Epithelial cell of esophagus (primary cell): ENCODE measurements around the gene FRMPD1.

Source experiments
- DNase-seq: peaks from one replicate; pipeline ENCODE4 v3.0.0; 2010; ENCODE audit warnings: low read depth
- H3K4me3 ChIP-seq: 2 replicates; pipeline ENCODE4 v1.5.1; 2011; ENCODE audit warnings: mild to moderate bottlenecking, low read length, control low read depth
- TF ChIP-seq, protein P1 (sequence below): IDR thresholded peaks from 2 replicates; pipeline ENCODE4 v1.5.1; 2011; ENCODE audit warnings: low read depth, mild to moderate bottlenecking, low read length, control low read depth, inconsistent platforms; ENCODE audit not compliant: insufficient read depth; ENCODE audit errors: missing control alignments

FRMPD1 gene

DNA sequence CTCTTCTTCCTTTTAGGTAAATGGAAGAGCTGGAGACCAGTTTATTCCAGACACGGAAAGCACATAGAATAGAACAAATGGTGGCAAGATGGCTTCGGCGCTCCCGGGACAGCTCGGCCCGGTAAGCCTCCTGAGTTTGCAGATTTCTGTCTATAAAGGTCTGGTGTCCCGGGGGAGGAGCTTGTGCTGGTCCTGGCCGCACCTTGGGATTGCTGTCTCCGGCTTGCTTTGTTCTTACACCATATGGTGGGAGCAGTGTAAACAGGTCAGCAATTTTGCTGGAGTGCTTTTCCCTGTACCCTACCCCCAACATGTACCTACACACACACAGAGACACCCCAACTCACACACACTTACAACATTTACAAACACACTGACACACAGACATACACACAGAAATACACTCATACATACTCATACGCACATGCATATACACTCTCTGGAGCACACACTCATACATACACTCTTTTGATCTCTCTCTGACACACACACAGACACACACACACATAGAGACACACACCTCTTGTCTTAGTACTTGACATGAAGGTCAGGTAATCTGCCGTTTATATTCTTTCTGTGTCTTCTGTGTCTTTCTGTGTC is 42.0 kb downstream of the FRMPD1 start:
- H3K4me3 ChIP-seq: no peak overlapping the region
- TF ChIP-seq, protein P1, sequence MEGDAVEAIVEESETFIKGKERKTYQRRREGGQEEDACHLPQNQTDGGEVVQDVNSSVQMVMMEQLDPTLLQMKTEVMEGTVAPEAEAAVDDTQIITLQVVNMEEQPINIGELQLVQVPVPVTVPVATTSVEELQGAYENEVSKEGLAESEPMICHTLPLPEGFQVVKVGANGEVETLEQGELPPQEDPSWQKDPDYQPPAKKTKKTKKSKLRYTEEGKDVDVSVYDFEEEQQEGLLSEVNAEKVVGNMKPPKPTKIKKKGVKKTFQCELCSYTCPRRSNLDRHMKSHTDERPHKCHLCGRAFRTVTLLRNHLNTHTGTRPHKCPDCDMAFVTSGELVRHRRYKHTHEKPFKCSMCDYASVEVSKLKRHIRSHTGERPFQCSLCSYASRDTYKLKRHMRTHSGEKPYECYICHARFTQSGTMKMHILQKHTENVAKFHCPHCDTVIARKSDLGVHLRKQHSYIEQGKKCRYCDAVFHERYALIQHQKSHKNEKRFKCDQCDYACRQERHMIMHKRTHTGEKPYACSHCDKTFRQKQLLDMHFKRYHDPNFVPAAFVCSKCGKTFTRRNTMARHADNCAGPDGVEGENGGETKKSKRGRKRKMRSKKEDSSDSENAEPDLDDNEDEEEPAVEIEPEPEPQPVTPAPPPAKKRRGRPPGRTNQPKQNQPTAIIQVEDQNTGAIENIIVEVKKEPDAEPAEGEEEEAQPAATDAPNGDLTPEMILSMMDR: no peak
- no peak for DNase-seq

DNA sequence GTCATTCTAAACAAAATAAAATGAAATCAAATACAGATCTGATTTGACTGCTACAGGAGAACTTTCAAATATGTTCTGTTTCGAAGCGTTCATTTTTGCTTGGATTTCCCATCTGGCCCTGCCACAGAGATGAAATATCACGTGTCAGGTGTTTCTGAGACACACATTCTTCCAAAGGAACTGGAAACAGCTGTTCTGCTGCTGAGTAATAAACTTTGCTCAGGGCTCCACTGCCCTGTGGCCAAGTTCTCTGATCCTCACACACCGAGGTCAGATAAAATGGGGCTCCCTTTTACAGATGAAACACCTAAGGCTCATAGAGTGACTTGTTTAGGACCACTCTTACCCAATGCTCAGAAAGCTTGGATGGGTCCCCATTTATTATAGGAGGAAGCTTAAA is 42.5 kb downstream of the FRMPD1 start:
- TF ChIP-seq, protein P1: no peak
- no peak for DNase-seq
- H3K4me3 ChIP-seq: no peak overlapping the region

DNA sequence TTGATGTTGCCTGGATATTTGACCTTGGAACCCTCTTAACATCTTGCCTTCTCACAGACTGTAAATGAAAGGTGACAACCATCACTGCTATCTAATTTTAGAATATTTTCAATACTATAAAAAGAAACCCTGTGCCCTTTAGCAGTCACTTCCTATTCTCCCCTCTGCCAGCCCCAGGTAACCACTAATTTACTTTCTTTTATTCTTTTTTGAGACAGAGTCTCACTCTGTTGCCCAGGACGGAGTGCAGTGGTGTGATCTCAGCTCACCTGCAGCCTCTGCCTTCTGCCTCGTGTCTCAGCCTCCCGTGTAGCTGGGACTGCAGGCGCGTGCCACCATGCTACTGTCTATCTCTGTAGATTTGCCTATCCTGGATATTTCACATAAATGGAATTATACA is 43.6 kb downstream of the FRMPD1 start:
- DNase-seq: no peak
- TF ChIP-seq, protein P1: no peak
- H3K4me3 ChIP-seq: no peak overlapping the region

DNA sequence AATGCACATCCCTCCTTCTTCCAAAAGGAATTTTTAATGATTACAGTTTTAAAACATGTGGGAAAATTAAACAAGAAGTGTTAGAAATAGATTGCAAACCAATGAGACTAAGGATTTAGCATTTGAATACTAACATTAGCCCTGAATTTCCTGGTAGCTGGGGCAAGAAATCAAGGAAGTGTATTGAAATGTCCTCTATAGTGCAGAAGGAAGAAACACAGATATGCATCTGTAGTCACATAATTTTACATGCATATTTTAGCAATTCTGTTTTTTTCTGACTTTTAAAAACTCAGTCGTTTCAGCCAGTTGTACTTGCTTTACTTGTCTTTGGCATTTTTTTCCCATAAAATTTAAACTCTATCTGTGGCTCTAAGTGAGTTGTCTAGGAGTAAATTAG is 45.8 kb downstream of the FRMPD1 start:
- no peak for DNase-seq
- no peak overlapping the region for H3K4me3 ChIP-seq
- TF ChIP-seq, protein P1: no peak

DNA sequence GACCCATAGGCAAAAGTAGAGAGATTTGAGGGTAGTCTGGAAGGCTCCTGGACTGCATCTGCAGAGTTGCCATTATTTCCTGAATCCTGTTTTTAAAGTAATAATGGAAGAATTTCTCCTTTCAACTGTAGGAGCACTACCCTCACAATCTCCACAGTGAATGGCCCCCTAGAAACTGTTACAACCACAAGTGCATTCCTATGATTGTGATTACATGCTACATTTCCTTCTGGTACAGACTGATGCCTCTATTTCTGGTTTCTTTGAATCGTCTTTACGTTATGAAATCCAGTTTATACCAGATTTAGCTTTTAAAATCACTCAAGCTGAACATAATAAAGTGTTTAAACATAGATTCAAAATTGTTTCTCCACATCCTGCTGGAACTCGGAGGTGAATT is 49.4 kb downstream of the FRMPD1 start:
- DNase-seq: no peak
- TF ChIP-seq, protein P1: no peak

DNA sequence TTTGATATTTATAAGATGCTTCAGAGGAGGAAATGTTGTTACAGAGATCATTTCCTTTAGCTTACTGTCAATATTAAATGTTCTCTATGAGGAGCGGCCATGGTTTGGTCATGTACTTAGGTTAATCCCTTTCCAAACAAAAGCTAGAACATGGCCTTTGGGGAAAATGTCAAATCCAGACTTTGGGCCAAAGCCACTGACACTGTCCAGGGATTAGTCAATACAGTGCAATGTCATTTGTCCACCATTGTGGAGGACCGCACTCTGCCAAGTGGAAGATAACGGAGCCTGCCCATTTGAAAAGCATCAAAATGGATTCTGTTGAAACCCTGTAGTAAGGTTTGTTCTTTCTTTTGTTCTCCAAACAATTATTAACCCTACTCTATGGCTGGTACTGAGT is 50.1 kb downstream of the FRMPD1 start:
- no peak for DNase-seq
- no peak overlapping the region for H3K4me3 ChIP-seq
- TF ChIP-seq, protein P1: no peak

More for the DNA sequence above, 49.4 kb downstream of the FRMPD1 start:
- H3K4me3 ChIP-seq: no peak overlapping the region

DNA sequence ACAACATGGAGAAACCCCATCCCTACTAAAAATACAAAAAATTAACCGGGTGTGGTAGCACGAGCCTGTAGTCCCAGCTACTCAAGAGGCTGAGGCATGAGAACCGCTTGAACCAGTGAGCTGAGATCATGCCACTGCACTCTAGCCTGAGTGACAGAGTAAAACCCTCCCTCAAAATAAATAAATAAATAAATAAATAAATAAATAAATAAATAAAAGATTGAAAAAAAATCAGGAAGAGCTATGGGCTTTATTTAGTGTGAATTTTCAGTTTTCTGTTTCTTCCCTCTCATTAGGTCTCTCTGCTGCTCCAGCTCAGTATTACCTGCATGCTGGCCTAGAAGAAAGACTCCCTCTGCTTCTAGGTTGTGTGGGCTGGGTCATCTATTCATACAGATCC is 55.0 kb downstream of the FRMPD1 start:
- no peak overlapping the region for H3K4me3 ChIP-seq
- DNase-seq: no peak
- TF ChIP-seq, protein P1: no peak
